Body of pancreas (tissue), 4 donors: ENCODE data around the gene MLN. TPM values are rescaled to one million over a fixed set of nuclear protein-coding genes. Genes with fewer than 3 reads are reported as not detected.

Experiments used
- ATAC-seq: fragments of 150-250 bp; one replicate; pipeline ENCODE4 v1.9.1; 2016
- DNase-seq, 4 donors: peaks; one replicate each; pipeline ENCODE4 v3.0.0-alpha.2; 2019
- H3K27ac ChIP-seq, 4 donors: fragments of 200-600 bp; sonication (generic); 1 replicate in 3 of 4; 2 replicates in 1 of 4; pipeline versions ENCODE4 v1.5.1 to v1.6.1; 2016 to 2019; ENCODE audit warnings: mild to moderate bottlenecking in 1 of 4, mixed read lengths in 1 of 4, moderate library complexity in 1 of 4
- H3K27me3 ChIP-seq, 2 donors: fragments of 200-600 bp; sonication (generic); one replicate each; pipeline ENCODE4 v1.6.0; 2016; ENCODE audit warnings: mild to moderate bottlenecking in 1 of 2
- H3K36me3 ChIP-seq, 2 donors: fragments of 200-600 bp; sonication (generic); replicated peaks in 1 of 2; 2 replicates each; pipeline ENCODE4 v1.5.1; 2016; ENCODE audit warnings: low read depth in 2 of 2; ENCODE audit not compliant: insufficient read depth in 1 of 2
- H3K4me1 ChIP-seq: fragments of 200-600 bp; sonication (generic); one replicate; pipeline ENCODE4 v1.6.0; 2016
- H3K4me3 ChIP-seq, 2 donors: fragments of 200-600 bp; sonication (generic); 1 replicate in 1 of 2; 2 replicates in 1 of 2; pipeline ENCODE4 v1.5.1; 2016 to 2019
- H3K9me3 ChIP-seq, 3 donors: fragments of 200-600 bp; sonication (generic); 1 replicate in 2 of 3; 2 replicates in 1 of 3; pipeline ENCODE4 v1.5.1; 2016
- POLR2A ChIP-seq, 3 donors: fragments of 450-650 bp; IDR thresholded peaks; one replicate each; pipeline ENCODE4 v1.6.1; 2016; ENCODE audit warnings: antibody characterized with exemption in 3 of 3, mild to moderate bottlenecking in 2 of 3
- WGBS, 2 donors: methylation state at CpG; one replicate each; pipeline ENCODE4 v1.1.5; 2017; 5-methylcytosine and 5-hydroxymethylcytosine counted together
- intact Hi-C: fragments of 100-400 bp; cut with DNase I; formaldehyde crosslinking; loops from one replicate; pipeline ENCODE4 v1.15.1; 2023
- total RNA-seq, 2 donors: library from RNA; depleted of rRNA; stranded (reverse); fragments of >200 nt; gene quantifications; one replicate each; pipeline ENCODE4 v1.1.0, GENCODE V29; 2016
- TF ChIP-seq, protein P1 (sequence below), 7 experiments: fragments of 450-650 bp in 4 of 7; fragments of 200-600 bp in 3 of 7; sonication (generic) in 3 of 7; IDR thresholded peaks; one replicate each; pipeline ENCODE4 v1.5.1; 2016 to 2019; ENCODE audit warnings: antibody characterized with exemption in 7 of 7

Gene MLN
- total RNA-seq, 2 donors from 2014 or later, result not detected

DNA sequence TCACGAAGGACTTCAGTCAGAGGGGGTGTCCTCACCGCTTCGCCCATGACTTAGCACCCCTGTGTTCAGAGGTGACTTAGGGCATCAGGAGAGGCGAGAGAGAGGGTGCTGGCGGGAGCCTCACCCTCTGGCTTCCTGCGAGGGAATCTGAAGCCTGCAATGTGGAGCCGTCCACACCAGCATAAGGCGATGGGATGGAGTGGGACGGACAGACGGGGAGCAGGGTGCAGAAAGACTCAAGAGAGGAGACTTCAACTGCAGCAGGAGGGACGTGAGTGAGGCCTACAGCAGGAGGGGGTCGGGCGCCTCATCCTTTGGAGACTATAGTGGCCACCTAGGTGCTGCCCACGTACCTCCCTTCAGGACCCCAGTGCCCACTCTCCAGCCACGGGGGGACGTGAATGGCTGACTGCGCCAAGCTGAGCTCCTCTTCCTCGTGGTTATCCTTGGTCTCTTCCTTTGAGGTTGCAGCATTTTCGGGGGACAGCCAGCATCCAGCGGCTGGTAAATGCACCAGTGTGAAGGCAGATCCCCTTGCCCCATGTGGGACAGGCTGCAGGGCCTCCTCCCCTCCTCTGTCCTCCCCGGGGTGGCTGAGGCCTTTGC lies 26.9 kb upstream of the MLN start:
- DNase-seq, result no peak
- WGBS, 2 donors, result 66% methylated on average over 13 to 20 of the region's 21 CpGs
- H3K27ac ChIP-seq, result no peak overlapping the region
- no peaks in the 10 kb centered on the region for H3K9me3 ChIP-seq
- no peaks in the 10 kb centered on the region for H3K27me3 ChIP-seq
- no peaks in the 10 kb centered on the region for H3K4me1 ChIP-seq
- intact Hi-C loops, result no loop called here
- no peak for ATAC-seq
- H3K36me3 ChIP-seq, result no peaks in the 10 kb centered on the region
- TF ChIP-seq POLR2A (IDR thresholded peaks at IDR 0.05), result no peak
- TF ChIP-seq, protein P1, sequence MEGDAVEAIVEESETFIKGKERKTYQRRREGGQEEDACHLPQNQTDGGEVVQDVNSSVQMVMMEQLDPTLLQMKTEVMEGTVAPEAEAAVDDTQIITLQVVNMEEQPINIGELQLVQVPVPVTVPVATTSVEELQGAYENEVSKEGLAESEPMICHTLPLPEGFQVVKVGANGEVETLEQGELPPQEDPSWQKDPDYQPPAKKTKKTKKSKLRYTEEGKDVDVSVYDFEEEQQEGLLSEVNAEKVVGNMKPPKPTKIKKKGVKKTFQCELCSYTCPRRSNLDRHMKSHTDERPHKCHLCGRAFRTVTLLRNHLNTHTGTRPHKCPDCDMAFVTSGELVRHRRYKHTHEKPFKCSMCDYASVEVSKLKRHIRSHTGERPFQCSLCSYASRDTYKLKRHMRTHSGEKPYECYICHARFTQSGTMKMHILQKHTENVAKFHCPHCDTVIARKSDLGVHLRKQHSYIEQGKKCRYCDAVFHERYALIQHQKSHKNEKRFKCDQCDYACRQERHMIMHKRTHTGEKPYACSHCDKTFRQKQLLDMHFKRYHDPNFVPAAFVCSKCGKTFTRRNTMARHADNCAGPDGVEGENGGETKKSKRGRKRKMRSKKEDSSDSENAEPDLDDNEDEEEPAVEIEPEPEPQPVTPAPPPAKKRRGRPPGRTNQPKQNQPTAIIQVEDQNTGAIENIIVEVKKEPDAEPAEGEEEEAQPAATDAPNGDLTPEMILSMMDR (IDR thresholded peaks at IDR 0.05), result no peak
- no peak overlapping the region for H3K4me3 ChIP-seq

DNA sequence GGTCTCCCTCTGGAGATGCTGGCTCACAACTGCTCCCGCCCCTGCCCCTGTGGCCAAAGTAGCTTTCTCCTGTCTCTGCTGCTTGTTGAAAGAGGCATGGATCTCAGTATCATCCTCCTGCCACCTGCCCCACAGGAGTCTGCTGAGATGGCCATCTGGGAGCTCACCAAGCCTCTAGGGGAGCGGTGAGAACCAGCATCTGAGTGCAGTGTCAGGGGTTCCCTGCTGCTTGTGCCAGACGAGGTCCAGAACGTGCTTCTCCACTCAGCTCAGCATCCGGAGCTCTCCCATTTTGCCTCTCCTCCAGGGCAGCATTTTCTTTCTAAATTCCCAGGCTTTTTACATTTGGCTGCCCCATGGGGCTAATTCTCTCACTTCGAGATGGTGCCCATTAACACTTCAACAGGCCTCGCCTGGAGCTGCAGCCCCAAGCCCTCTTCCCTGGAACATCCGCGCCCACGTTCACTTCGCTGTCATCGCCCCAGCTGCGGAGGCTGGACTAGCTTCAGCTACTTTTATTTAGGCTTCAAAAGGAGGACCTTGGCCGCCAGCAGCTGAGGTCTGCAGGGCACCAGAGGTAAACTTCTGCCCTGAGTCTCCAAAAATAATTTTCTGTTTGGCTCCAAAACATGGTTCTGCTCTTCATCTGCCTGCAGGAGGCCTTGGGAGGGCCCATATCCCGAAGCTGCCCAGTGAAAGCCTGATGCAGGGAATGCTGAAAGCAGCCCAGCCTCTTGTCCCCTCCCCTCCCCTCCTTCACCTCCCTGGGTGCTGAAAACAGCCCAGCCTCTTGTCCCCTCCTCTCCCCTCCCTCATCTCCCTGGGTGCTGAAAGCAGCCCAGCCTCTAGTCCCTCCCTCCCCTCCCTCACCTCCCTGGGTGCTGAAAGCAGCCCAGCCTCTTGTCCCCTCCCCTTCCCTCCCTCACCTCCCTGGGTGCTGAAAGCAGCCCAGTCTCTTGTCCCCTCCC lies 25.2 kb upstream of the MLN start:
- Histone ChIP-seq H3K27ac (no peak overlapping the region), H3K36me3 (no peaks in the 10 kb centered on the region), H3K4me3 (no peak overlapping the region), H3K4me1 (no peaks in the 10 kb centered on the region), H3K9me3 (no peaks in the 10 kb centered on the region), H3K27me3 (no peaks in the 10 kb centered on the region)
- TF ChIP-seq, protein P1 (IDR thresholded peaks at IDR 0.05), result no peak
- TF ChIP-seq POLR2A (IDR thresholded peaks at IDR 0.05), result no peak
- no peak for DNase-seq
- WGBS, 2 donors, result 44 to 60% methylated on average over 13 to 15 of the region's 15 CpGs
- ATAC-seq, result no peak
- intact Hi-C loops, result no loop called here

DNA sequence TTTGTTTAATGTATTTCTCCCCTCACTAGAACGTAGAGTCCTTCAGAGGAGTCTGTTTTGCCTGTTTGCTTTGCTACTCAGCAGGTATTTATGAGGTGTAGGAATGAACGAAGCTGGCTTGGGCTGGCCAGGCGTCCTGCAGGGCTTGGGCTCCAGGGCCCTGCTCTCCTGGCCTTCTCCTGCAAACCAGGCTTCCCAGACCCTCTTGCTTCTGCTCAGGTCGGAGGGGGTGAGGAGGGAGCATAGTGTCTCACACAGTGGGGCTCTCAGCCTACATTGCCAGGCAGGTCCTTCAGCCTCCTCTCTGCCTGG lies 24.6 kb upstream of the MLN start:
- no peaks in the 10 kb centered on the region for H3K27me3 ChIP-seq
- H3K27ac ChIP-seq, result no peak overlapping the region
- WGBS, 2 donors, result 26 to 34% methylated on average over 4 of the region's 4 CpGs
- H3K4me1 ChIP-seq, result no peaks in the 10 kb centered on the region
- no peak for ATAC-seq
- intact Hi-C loops, result no loop called here
- H3K9me3 ChIP-seq, result no peaks in the 10 kb centered on the region
- TF ChIP-seq POLR2A (IDR thresholded peaks at IDR 0.05), result no peak
- TF ChIP-seq, protein P1 (IDR thresholded peaks at IDR 0.05), result no peak
- no peak overlapping the region for H3K4me3 ChIP-seq
- DNase-seq, result no peak
- H3K36me3 ChIP-seq, result no peaks in the 10 kb centered on the region

DNA sequence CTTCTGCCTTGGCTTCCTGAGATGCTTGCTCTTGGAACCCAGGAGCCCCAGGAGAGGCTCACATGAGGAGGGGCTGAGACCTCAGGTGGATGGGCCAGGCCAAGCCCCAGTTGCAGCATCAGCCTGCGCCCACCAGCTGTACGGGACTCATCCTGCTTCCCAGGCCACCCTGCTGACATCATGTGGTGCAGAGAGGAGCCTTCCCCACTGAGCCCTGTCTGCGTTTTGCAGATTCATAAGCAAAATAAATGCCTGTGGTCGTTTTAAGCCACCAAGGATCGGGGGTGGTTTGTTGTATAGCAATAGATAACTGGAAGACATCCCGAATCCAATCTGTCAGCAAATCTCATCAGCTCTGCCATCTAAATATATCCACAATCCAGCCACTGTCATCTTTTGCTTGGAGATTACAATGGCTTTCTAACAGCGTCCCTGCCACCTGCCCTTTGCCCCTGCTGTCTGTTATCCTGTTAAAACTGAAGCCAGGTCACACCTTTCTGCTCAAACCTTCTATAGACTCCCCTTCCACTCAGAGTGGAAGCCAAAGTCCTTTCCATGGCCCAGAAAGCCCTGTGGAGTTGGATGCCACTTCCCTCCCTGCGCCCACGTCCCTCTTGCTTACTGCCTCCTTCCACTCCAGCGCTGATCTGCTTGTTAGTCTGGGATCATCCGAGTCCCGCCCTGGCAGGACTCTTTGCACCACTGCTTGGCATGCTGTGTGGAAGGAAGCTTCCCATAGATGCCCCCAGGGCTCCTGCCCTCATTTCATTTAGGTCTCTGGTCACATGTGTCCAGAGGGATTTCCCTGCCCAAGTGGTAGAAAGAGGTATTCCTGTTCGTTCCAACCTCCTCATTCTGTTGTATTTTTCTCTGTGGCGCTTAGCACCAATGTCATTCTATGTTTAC lies 24.0 kb upstream of the MLN start:
- DNase-seq, result no peak
- TF ChIP-seq POLR2A (IDR thresholded peaks at IDR 0.05), result no peak
- TF ChIP-seq, protein P1 (IDR thresholded peaks at IDR 0.05), result no peak
- Histone ChIP-seq H3K36me3 (no peaks in the 10 kb centered on the region), H3K27ac (no peak overlapping the region), H3K4me1 (no peaks in the 10 kb centered on the region), H3K9me3 (no peaks in the 10 kb centered on the region), H3K4me3 (no peak overlapping the region), H3K27me3 (no peaks in the 10 kb centered on the region)
- intact Hi-C loops, result no loop called here
- WGBS, 2 donors, result 55 to 64% methylated on average over 12 to 14 of the region's 14 CpGs
- ATAC-seq, result no peak
